ENCODE measurements around the gene RLBP1. TPM values are rescaled to one million over a fixed set of nuclear protein-coding genes. Genes with fewer than 3 reads are reported as not detected.

The RLBP1 gene
- total RNA-seq, 4 donors from 2014 or later = not detected

- intact Hi-C loops (cut with DNase I; ENCODE audit: low total_unique reads) (no loop called here), in situ Hi-C loops (cut with MboI; ENCODE audit: low pct_ligation_motif_present in 1 of 4, low pct_unique_long_range_greater_than_20kb in 1 of 4, low sequenced_read_pairs in 3 of 4) (loop anchor here in 1 of 4 donors (25.0 kb wide), 1 partner anchor 231 kb away; no protein-coding TSS in a partner anchor)
- H3K4me1 ChIP-seq = peaks cover 0 to 22% (median 7%) of the 10 kb centered on the region in 4 donors
- 62 to 67% methylated on average over 8 to 14 of the region's 14 CpGs for WGBS, 2 donors (ENCODE audit: low coverage in 1 of 2)
- no peak overlapping the region for H3K4me3 ChIP-seq
- TF ChIP-seq EP300 (IDR thresholded peaks at IDR 0.05; ENCODE audit: low read depth) (no peak), POLR2AphosphoS5 (IDR thresholded peaks at IDR 0.05) (no peak), CTCF (IDR thresholded peaks at IDR 0.05) (no peak), POLR2A (IDR thresholded peaks at IDR 0.05) (no peak)
- DNase-seq = no peak
- no peak overlapping the region for H3K27ac ChIP-seq
- H3K27me3 ChIP-seq = no peaks in the 10 kb centered on the region
- no peaks in the 10 kb centered on the region for H3K9me3 ChIP-seq
- H3K36me3 ChIP-seq = no peaks in the 10 kb centered on the region
Observed at GRCh38 chr15:89205991-89206585, 15.3 kb downstream of the RLBP1 start.

GRCh38 chr15:89203705-89204273, 17.6 kb downstream of the RLBP1 start:
- Histone ChIP-seq H3K36me3 (no peaks in the 10 kb centered on the region), H3K4me1 (peaks cover 0 to 22% (median 6%) of the 10 kb centered on the region in 4 donors), H3K27ac (no peak overlapping the region), H3K9me3 (no peaks in the 10 kb centered on the region), H3K27me3 (no peaks in the 10 kb centered on the region), H3K4me3 (no peak overlapping the region)
- TF ChIP-seq CTCF (IDR thresholded peaks at IDR 0.05) (no peak), POLR2AphosphoS5 (IDR thresholded peaks at IDR 0.05) (no peak), EP300 (IDR thresholded peaks at IDR 0.05; ENCODE audit: low read depth) (no peak), POLR2A (IDR thresholded peaks at IDR 0.05) (no peak)
- no peak for DNase-seq
- intact Hi-C loops (cut with DNase I; ENCODE audit: low total_unique reads) (no loop called here), in situ Hi-C loops (cut with MboI; ENCODE audit: low pct_ligation_motif_present in 1 of 4, low pct_unique_long_range_greater_than_20kb in 1 of 4, low sequenced_read_pairs in 3 of 4) (loop anchor here in 1 of 4 donors (25.0 kb wide), 1 partner anchor 234 kb away; no protein-coding TSS in a partner anchor)
- 33 to 35% methylated on average over 2 of the region's 2 CpGs for WGBS, 2 donors (ENCODE audit: low coverage in 1 of 2)

GRCh38 chr15:89201465-89202005, 19.8 kb downstream of the RLBP1 start:
- no peak for DNase-seq
- Histone ChIP-seq H3K27me3 (no peaks in the 10 kb centered on the region), H3K36me3 (no peaks in the 10 kb centered on the region), H3K9me3 (no peaks in the 10 kb centered on the region), H3K4me1 (peaks cover 5 to 12% (median 10%) of the 10 kb centered on the region in 4 donors), H3K4me3 (no peak overlapping the region), H3K27ac (no peak overlapping the region)
- no peak for TF ChIP-seq CTCF (IDR thresholded peaks at IDR 0.05)
- TF ChIP-seq EP300 (IDR thresholded peaks at IDR 0.05; ENCODE audit: low read depth) = no peak
- no peak for TF ChIP-seq POLR2A (IDR thresholded peaks at IDR 0.05)
- TF ChIP-seq POLR2AphosphoS5 (IDR thresholded peaks at IDR 0.05) = no peak
- in situ Hi-C loops (cut with MboI; ENCODE audit: low pct_ligation_motif_present in 1 of 4, low pct_unique_long_range_greater_than_20kb in 1 of 4, low sequenced_read_pairs in 3 of 4) (loop anchor here in 1 of 4 donors (25.0 kb wide), 1 partner anchor 236 kb away; no protein-coding TSS in a partner anchor), intact Hi-C loops (cut with DNase I; ENCODE audit: low total_unique reads) (no loop called here)
- WGBS, 2 donors (ENCODE audit: low coverage in 1 of 2) = 73 to 92% methylated on average over 5 to 20 of the region's 20 CpGs

- WGBS, 2 donors (ENCODE audit: low coverage in 1 of 2) = 96 to 100% methylated on average over 3 to 12 of the region's 12 CpGs
- H3K27ac ChIP-seq = no peak overlapping the region
Observed at GRCh38 chr15:89200182-89200581, 21.2 kb downstream of the RLBP1 start.

More at GRCh38 chr15:89200182-89200581, 21.2 kb downstream of the RLBP1 start:
- Histone ChIP-seq H3K9me3 (no peaks in the 10 kb centered on the region), H3K27me3 (no peaks in the 10 kb centered on the region), H3K36me3 (peaks cover 0 to 6% (median 0%) of the 10 kb centered on the region in 4 donors), H3K4me1 (peaks cover 5 to 15% (median 11%) of the 10 kb centered on the region in 4 donors), H3K4me3 (no peak overlapping the region)
- in situ Hi-C loops (cut with MboI; ENCODE audit: low pct_ligation_motif_present in 1 of 4, low pct_unique_long_range_greater_than_20kb in 1 of 4, low sequenced_read_pairs in 3 of 4) = loop anchor here in 1 of 4 donors (25.0 kb wide), 1 partner anchor 237 kb away; no protein-coding TSS in a partner anchor
- intact Hi-C loops (cut with DNase I; ENCODE audit: low total_unique reads) = no loop called here
- DNase-seq = no peak
- TF ChIP-seq POLR2AphosphoS5 (IDR thresholded peaks at IDR 0.05) (no peak), POLR2A (IDR thresholded peaks at IDR 0.05) (no peak), CTCF (IDR thresholded peaks at IDR 0.05) (no peak), EP300 (IDR thresholded peaks at IDR 0.05; ENCODE audit: low read depth) (no peak)

Measured in transverse colon (tissue), 4 donors.